HG03442 (cell line): ENCODE results near the gene RAVER2.
"Not testable (repeated sequence)": the region's sequence is repeated elsewhere in the genome, so short reads cannot be mapped to it uniquely, and the experiment has no call there.

Experiments used
- ATAC-seq: cut with Tn5 transposase; IDR thresholded peaks from one replicate; pipeline ENCODE4 v1.9.1; 2021; ENCODE audit warnings: mild to moderate bottlenecking, moderate library complexity; ENCODE audit not compliant: unreplicated experiment

RAVER2 gene

DNA sequence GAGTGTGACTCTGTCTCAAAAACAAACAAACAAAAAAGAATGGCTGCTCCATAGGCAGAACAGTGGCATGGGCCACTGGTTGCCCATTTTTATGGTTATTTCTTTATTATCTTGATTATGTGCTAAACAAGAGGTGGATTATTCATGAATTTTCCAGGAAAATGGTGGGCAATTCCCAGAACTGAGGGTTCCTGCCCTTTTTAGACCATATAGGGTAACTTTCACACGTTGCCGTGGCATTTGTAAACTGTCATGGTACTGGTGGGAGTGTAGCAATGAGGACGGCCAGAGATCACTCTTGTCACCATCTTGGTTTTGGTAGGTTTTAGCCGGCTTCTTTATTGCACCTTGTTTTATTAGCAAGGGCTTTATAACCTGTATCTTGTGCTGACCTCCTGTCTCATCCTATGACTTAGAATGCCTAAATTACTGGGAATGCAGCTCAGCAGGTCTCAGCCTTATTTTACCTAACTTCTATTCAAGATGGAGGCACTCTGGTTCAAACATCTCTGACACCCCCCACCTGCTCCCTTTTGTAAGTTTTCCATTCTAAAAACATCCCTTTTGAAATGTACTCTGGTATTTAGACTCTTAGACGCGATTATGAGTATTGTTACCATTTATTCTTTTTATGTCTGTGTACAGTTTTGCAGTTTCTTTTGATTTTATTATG, 57.1 kb downstream of the RAVER2 start:
- ATAC-seq: no peak

DNA sequence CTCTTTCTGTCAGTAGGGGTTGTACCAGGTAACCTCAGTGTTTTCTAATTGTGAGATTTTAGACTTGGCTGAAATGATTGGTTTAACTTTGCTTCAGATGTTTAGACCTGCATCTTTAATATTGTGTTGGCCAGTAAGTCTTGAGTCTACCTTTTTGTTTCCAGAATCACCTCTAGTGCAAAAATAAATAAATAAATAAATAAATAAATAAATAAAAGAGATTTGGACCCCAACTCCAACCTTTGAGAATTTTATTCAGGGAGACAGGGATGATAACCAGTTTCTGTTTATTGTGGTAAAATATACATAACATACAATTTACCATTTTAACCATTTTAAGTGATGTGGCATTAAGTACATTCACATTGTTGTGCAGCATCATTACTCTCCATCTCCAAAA, 64.4 kb downstream of the RAVER2 start:
- no peak for ATAC-seq

DNA sequence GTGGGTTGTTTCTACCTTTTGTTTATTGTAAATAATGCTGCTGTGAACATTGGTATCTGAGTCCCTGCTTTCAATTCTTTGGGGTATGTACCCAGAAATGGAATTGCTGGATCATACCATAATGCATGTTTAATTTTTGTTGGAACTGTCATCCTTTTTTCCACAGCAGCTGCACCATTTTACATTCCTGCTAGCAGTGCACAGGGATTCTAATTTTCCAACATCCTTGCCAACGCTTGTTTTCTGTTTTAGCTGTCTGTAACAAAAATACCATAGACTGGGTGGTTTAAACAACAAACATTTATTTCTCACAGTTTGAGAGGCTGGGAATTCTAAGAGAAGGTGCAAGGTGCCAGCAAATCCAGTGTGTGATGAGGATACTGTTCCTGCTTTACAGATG, 65.1 kb downstream of the RAVER2 start:
- no peak for ATAC-seq

DNA sequence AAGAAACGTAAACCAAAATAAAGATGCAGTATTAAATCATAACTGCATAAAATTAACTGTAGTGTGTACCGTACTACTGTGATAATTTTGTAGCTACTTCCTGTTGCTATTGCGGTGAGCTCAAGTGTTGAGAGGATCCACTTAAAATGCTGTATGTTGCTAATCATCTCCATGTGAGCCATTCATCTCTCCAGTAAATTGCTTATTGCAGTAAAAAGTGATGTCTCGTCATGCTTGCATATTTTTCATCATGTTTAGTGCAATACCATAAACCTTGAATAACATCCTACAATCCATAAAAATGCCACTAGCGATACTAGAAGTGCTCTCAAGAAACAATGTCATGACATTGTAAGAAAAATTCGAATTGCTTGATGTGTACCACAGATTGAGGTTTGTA, 66.3 kb downstream of the RAVER2 start:
- no peak for ATAC-seq

DNA sequence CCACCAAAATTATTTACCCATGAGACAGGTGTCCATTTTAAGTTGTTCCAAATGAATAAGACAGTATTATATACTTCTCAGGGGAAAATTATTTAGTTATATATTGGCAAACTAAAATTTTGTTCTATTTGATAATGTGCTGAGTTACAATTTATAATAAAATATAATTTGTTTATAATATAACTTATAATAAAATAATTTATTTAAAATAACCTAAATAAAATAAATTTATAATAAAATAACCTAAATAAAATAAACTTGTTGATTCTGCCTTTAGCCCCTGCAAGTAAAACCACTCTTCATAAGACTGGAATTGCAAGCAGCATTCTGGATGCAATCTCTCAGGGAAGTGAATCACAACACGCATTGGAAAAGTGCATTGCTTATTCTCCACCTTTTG, 69.6 kb downstream of the RAVER2 start:
- ATAC-seq: no peak

DNA sequence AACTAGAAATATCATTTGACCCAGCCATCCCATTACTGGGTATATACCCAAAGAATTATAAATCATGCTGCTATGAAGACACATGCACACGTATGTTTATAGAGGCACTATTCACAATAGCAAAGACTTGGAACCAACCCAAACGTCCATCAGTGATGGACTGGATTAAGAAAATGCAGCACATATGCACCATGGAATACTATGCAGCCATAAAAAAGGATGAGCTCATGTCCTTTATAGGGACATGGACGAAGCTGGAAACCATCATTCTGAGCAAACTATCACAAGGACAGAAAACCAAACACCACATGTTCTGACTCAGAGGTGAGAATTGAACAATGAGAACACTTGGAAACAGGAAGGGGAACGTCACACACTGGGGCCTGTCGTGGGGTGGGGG, 72.5 kb downstream of the RAVER2 start:
- ATAC-seq: not testable (repeated sequence)

DNA sequence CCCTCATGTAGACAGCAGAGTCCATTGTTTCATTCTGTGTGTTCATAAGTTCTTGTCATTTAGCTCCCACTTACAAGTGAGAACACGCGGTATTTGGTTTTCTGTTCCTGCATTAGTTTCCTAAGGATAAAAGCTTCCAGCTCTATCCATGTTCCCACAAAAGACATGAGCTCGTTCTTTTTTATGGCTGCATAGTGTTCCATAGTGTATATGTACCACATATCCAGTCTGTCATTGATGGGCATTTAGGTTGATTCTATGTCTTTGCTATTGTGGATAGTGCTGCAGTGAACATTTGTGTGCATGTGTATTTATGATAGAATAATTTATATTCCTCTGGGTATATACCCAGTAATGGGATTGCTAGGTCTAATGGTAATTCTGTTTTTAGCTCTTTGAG, 75.7 kb downstream of the RAVER2 start:
- not testable (repeated sequence) for ATAC-seq

DNA sequence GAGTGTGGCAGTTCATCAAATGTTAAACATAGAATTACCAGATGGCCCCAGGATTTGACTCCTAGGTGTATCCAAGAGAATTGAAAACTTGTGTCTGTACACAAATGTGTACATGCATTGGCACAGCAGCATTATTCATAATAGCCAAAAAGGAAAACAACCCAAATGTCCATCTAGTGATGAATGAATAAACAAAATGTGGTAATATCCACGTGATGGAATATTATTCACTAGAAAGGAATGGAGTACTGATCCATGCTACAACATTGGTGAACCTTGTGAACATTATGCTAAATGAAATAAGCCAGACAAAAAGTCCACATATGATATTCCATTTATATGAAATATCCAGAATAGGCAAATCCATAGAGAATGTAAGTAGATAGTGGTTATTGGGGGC, 77.7 kb downstream of the RAVER2 start:
- ATAC-seq: no peak

DNA sequence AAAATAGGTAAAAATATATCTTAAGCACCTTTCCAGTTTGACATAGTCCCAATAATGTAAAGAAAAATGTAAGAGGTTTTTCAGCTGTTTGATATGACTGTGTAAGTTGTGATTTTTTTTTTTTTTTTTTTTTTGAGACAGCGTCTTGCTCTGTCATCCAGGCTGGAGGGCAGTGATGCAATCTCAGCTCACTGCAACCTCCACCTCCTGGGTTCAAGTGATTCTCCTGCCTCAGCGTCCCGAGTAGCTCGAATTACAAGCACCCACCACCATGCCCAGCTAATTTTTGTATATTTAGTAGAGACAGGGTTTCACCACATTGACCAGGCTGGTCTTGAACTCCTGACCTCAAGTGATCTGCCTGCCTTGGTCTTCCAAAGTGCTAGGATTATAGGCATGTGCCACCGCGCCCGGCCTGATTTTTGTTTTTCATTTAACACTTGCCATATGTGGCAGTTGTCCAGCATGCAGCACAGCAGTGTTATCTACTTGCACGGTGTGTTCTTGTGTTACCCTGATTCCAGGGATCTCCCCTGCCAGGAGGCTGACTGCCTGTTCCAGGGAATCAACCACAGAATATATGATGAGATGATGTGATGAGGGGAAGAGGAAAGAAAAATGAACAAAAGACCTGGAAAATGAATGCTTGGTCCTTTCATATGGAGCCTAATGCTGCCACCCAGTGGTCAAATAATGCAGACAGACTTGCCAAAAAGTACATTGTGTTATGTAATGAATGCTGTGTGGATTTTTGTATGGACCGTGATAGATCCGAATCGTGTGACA, 79.0 kb downstream of the RAVER2 start:
- peak; percentile 72 for ATAC-seq

DNA sequence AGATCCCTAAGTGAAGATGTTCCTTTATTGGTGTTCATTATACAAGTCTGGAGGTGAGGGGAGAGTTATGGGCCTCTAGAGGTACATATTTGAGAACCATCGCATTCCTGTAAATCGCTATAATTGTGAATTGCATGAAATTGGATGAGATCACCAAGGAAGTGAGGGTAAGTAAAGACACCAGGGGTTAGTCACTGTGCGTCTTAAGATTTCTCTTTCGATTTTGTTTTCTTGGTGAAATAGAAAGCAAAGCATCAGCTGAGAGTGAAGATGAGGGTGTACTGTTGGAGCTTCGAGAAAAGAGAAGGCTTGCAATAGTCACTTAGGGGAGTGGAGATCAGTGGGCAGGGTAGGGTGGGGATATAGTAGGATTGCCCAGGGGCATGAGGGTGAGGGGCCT, 82.1 kb downstream of the RAVER2 start:
- peak; percentile 72 for ATAC-seq

DNA sequence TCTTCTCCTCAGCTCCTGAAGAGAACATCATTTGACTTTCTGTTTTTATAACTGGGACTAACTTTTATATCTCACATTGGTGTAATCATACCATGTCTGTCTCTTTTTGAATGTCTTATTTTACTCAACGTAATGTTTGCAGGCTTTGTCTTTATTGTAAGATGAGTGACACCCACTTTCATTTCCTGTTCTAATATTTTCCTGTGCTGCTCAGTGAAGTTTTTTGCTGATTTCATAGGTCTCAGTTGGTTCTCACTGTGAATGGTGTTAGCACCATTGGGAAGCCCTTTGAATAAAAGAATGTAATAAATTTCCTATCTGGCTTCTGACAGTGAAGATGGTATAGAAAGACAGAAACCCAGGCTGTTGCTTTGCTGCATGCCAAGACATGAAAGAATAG, 84.0 kb downstream of the RAVER2 start:
- ATAC-seq: no peak

DNA sequence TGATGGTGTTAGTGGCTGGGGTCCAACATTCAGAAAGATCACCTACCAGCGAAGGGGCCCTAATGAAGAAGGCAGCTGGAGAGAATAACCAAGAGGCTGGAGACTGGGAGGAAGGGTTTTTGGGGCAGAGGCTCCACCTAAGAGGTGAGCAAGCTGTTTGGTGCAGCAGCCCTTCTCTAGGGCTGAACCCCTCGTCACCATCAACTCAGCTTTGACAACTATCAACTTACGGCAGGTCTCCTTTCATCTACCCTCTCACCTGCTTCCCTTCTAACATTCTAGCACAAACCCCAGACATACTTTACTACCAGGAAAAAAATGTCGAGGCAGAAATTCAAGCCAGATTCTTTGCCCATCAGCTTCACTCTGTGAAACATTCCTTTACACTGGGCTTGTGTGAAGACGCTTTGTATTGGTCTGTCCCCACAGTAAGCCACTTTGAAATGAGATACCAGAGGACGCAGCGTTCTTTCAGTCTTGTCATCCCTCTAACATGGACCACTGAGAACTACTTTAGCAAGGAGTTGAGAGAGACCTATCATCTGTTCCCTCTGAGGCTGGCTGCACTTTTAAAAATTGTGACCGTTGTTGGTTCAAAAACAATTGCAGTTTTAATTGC, 84.6 kb downstream of the RAVER2 start:
- no peak for ATAC-seq

DNA sequence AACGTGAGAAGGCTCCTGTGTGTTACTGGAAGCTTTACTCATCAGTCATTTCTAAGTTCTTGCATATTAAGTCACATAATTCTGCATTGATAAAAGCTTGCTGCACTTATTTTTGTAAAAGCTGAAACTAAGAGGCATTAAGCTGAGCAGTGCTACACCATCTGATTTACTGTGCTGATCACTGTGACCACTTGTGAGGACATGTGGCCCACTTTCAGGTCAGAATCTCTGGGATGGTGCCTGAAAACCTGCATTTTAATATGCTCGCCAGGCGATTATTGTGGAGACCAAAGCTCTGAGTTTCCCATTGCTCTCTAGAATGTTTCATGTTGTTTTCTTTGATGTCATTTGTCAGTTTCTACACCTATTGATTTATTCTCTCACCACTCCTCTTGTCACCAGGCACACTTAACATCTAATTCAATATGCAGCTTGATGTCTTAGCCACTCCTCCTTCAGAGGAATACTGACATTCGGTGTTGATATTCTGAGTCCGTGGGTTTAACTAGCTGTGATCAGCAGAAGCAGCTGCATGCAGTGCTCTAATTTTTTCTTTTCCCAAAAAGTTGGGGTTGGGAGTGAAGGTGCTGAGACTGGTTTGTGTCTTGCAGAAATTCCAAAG, 85.3 kb downstream of the RAVER2 start:
- ATAC-seq: no peak

DNA sequence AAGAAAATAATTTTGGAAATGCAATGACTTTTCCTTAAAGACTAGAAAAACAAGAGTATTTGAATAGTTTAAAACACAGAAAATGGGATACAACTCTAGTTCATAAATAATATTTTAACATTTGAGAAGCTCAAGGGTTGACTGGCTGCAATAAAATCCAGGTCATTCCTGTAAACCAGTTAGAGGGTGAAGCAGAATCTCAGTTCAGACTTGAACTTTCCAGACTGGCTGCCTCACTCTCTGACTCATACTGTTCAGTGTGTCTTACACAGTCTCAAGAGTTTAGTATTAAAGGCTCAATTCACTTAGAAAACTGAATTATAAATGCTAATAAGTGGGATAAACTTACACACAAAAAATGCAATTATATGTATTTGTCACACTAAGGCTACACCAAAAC, 89.9 kb downstream of the RAVER2 start:
- no peak for ATAC-seq

DNA sequence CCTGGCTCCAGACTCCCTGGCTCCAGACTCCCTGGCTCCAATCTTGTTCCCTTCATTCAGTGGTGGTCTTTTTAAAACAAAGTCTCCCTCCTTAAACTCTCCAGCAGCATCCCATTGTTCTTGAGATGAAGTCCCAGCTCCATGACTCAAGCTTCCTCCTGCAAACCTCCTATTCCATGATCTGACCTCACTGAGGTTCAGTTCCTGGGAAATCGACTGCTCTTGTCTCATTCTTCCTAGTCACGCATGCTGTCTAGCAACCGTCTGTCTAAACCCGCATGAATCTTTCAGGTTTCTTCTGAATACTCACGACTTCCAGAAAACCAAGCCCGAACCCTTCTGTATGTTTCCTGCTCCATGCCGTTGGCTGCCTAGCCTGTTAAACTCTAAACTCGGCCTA, 91.9 kb downstream of the RAVER2 start:
- no peak for ATAC-seq

DNA sequence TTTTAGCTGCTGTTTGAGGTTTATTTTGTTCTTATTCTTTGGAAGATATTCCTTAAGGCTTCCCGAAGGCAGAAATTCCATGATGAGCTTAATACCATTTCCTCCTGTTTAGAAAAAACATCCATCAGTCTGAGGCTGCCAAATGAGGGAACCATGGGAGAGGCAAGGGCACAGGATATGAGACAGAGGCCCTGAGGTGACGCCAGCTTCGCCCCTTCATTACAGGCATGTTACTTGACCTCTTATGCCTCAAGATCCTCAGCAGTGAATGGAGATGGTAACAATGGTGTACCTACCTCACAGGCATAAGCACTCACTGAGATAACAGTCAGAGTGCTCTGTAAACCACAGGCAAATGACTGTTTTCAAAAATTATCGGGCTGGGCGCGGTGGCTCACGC, 93.6 kb downstream of the RAVER2 start:
- ATAC-seq: no peak

DNA sequence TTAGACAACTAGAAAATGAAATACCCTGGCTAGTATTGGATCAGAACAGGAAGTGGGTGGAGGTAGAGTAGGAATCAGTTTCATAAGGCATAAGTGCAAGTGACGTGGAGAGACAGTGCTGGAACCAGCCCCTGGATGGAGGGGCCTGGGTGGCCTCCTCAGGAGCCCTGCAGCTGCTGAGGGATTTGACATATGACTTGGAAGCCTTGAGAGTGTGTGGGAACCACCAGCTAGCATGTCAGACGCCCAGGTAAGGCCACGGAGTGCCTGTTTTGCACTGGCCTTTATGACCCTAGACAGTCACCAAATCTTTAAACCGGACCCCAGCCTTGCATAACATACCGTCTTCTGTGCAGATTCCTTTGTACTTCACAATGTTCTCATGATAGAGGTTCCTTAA, 94.4 kb downstream of the RAVER2 start:
- no peak for ATAC-seq

DNA sequence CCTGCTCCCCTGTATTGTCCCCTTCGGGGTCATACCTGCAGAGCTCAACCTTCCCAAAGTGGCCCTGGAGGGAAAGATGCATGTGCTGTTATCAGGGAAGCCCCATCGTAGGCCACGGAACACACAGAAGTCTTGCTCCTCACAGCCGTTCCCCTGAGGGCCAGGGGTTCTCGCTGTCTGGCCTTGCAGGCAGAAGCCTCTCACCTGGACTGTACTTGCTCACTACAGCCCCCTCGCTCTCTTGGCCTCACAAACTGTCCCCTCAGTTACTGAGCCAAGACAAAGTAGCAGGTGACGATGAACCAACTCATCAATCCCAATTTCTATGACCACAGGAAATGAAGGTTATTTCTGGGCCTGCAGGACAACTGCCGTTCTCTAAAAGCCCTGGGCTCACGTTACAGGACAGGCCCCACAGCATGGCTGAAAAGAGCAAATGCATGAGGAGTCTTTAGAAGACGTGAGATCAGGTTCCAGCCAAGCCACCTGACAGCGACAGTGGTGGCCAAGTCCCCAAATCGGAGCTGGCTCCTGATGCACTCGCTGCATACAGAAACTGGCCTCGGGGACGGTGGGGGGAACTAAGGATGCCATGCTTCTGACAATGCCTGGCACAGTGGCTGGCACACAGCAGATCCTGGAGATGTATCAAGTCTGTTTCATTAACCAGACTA, 95.0 kb downstream of the RAVER2 start:
- no peak for ATAC-seq

DNA sequence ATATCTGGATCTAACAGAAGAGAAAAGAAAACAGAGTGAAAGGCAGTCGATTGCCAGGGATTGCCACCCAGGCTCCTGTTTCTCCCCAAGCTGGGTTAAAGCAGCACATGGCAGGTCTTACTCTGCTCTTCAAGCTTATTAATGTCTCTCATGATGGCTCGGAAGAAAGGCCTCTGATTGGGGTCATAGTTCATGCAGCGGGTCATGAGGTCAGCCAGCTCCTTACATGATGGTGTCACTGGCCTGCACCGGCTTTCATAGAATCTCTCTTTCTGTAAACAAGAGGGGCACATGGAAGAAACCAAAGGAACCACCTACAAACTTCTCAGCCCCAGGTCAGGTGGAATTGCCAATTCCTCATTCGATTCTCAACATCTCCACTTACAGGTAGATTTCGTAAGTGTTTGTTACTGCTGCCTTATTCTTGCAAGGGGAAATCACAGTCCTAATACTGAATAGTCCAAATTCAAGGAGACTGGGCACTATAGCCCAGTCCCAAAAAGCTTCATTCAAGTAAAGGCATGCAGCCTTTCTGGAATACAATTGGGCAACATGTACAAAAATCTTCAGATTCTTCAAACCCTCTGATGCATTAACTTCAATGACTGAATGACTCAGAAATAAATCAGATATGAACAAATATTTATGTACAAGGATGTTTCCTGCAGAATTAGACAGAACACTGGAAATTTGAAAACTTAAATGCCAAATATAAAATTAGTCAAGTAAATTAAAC, 96.6 kb downstream of the RAVER2 start:
- ATAC-seq: no peak

DNA sequence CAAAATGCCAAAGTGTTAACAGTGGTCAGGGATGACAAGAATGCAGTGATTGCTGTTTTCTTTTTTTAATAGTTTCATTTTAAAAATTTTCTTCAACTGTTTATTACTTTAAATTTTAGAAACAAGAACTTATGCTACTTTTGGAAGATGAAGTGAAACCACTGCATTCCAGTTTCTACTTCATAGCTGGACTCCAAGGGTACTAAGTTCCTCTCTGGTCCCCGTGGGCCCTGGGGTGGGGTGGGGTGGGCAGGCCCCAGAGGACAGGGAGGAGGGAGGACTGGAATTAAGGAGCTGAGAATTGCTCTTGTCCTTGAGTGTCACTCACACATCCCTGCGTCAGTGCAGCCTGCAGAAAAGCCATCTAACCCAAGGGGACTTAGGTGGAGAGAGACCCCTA, 97.3 kb downstream of the RAVER2 start:
- ATAC-seq: no peak

DNA sequence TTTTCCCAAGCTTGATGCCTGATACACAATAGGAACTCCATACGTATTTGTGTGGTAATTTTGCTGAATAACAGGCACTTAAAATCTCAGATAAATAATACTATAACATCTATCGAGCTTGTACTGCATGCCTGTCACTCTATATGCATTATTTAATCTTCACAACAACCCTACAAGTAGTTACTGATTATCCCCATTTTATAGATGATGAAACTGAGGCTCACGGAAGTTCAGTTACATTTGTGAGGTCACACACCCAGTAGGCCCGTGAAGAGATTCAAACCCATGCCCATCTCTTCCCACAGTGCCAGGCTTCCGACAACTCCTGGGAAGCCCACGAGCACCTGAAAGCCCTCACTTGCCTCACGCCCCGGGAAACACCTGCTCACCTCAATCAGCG, 98.8 kb downstream of the RAVER2 start:
- no peak for ATAC-seq
